Gastrocnemius medialis (tissue), 4 donors: Measurements from ENCODE around the gene FYCO1. TPM values are rescaled to one million over a fixed set of nuclear protein-coding genes. Genes with fewer than 3 reads are reported as not detected.

Experiments used
- ATAC-seq, 2 donors: fragments of 150-250 bp; one replicate each; pipeline ENCODE4 v1.9.1; 2016
- DNase-seq, 2 donors: peaks; one replicate each; pipeline ENCODE4 v3.0.0-alpha.2; 2019
- H3K27ac ChIP-seq, 4 donors: fragments of 200-600 bp; sonication (generic); 1 replicate in 1 of 4; 2 replicates in 3 of 4; pipeline ENCODE4 v1.5.1; 2016 to 2018; ENCODE audit warnings: mild to moderate bottlenecking in 2 of 4, moderate library complexity in 1 of 4
- H3K27me3 ChIP-seq, 3 donors: fragments of 200-600 bp; sonication (generic) in 2 of 3; 1 replicate in 1 of 3; 2 replicates in 2 of 3; pipeline versions ENCODE4 v1.5.1 to v1.6.0; 2016 to 2019; ENCODE audit warnings: mild to moderate bottlenecking in 1 of 3, moderate library complexity in 1 of 3
- H3K36me3 ChIP-seq, 2 donors: fragments of 200-600 bp; sonication (generic) in 1 of 2; one replicate each; pipeline ENCODE4 v1.5.1; 2017 to 2018
- H3K4me1 ChIP-seq, 2 donors: fragments of 200-600 bp; sonication (generic) in 1 of 2; one replicate each; pipeline ENCODE4 v1.5.1; 2016 to 2017; ENCODE audit warnings: mild to moderate bottlenecking in 2 of 2
- H3K4me3 ChIP-seq, 4 donors: fragments of 200-600 bp; sonication (generic) in 3 of 4; 1 replicate in 1 of 4; 2 replicates in 3 of 4; pipeline ENCODE4 v1.5.1; 2016 to 2019; ENCODE audit warnings: mild to moderate bottlenecking in 2 of 4
- H3K9me3 ChIP-seq, 3 donors: fragments of 200-600 bp; sonication (generic) in 2 of 3; 1 replicate in 1 of 3; 2 replicates in 2 of 3; pipeline ENCODE4 v1.5.1; 2016 to 2019
- POLR2A ChIP-seq, 2 donors: fragments of 450-650 bp; IDR thresholded peaks; one replicate each; pipeline ENCODE4 v1.6.1; 2017; ENCODE audit warnings: antibody characterized with exemption in 2 of 2, mild to moderate bottlenecking in 2 of 2, moderate library complexity in 2 of 2
- in situ Hi-C, 4 donors: fragments of 200-750 bp; cut with MboI; loops; one replicate each; pipeline versions ENCODE4 v1.15.0 to v1.8.0; 2017; ENCODE audit warnings: low sequenced_read_pairs in 4 of 4
- intact Hi-C: fragments of 100-400 bp; cut with DNase I; formaldehyde crosslinking; loops from one replicate; pipeline ENCODE4 v1.15.1; 2023; ENCODE audit warnings: low total_unique reads
- total RNA-seq, 4 donors: library from RNA; depleted of rRNA; stranded (reverse); fragments of >200 nt; gene quantifications; one replicate each; pipeline versions ENCODE4 v1.1.0 to v1.2.3, GENCODE V29; 2016
- TF ChIP-seq, protein P1 (sequence below), 5 experiments: fragments of 450-650 bp in 3 of 5; fragments of 200-600 bp in 2 of 5; sonication (generic) in 2 of 5; IDR thresholded peaks in 4 of 5; conservative IDR thresholded peaks in 1 of 5; 1 replicate in 4 of 5; 2 replicates in 1 of 5; pipeline ENCODE4 v1.5.1; 2016 to 2019; ENCODE audit warnings: antibody characterized with exemption in 5 of 5, mild to moderate bottlenecking in 3 of 5, moderate library complexity in 3 of 5

Gene FYCO1
- total RNA-seq, 4 donors from 2014 or later = 47.4 to 99.8 (median 84.2) TPM

- Histone ChIP-seq H3K4me3 (no peak overlapping the region), H3K4me1 (peaks cover 15 to 21% of the 10 kb centered on the region in 2 donors), H3K9me3 (no peaks in the 10 kb centered on the region), H3K36me3 (peaks cover 0 to 92% of the 10 kb centered on the region in 2 donors), H3K27me3 (no peaks in the 10 kb centered on the region), H3K27ac (peak overlapping the region; percentile 83 to 100 (median 96))
- in situ Hi-C loops (no loop called here), intact Hi-C loops (no loop called here)
- TF ChIP-seq, protein P1, sequence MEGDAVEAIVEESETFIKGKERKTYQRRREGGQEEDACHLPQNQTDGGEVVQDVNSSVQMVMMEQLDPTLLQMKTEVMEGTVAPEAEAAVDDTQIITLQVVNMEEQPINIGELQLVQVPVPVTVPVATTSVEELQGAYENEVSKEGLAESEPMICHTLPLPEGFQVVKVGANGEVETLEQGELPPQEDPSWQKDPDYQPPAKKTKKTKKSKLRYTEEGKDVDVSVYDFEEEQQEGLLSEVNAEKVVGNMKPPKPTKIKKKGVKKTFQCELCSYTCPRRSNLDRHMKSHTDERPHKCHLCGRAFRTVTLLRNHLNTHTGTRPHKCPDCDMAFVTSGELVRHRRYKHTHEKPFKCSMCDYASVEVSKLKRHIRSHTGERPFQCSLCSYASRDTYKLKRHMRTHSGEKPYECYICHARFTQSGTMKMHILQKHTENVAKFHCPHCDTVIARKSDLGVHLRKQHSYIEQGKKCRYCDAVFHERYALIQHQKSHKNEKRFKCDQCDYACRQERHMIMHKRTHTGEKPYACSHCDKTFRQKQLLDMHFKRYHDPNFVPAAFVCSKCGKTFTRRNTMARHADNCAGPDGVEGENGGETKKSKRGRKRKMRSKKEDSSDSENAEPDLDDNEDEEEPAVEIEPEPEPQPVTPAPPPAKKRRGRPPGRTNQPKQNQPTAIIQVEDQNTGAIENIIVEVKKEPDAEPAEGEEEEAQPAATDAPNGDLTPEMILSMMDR (IDR thresholded peaks at IDR 0.05 in 4 of 5, conservative IDR thresholded peaks at IDR 0.05 in 1 of 5) = no peak
- no peak for TF ChIP-seq POLR2A (IDR thresholded peaks at IDR 0.05)
- no peak for DNase-seq
- ATAC-seq = no peak
These were observed 38.0 kb downstream of the FYCO1 start for GRCh38 chr3:45957586-45957985.

DNA sequence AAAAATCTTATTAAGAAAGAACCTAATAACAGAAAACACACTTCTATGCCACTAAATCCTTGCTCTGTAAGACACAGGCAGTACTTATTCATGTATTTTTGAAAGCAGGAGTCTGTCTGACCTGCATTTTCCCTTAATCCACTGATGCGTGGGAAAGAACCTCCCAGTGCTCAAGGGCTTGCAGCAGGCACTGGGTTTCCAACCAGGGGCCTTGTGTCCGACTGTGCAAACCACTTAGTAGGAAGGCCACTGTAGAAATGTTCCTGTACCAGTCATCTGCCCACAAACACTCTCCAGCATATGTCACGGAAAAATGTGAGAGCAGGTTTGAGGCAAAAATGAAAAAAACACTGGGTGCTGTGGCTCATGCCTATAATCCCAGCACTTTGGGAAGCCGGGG lies 39.9 kb downstream of the FYCO1 start:
- Histone ChIP-seq H3K4me3 (no peak overlapping the region), H3K36me3 (peaks cover 0 to 92% of the 10 kb centered on the region in 2 donors), H3K27ac (peak overlapping the region; percentile 21 to 100 (median 96)), H3K9me3 (no peaks in the 10 kb centered on the region), H3K27me3 (no peaks in the 10 kb centered on the region), H3K4me1 (peaks cover 15 to 21% of the 10 kb centered on the region in 2 donors)
- TF ChIP-seq, protein P1 (IDR thresholded peaks at IDR 0.05 in 4 of 5, conservative IDR thresholded peaks at IDR 0.05 in 1 of 5) = no peak
- no peak for TF ChIP-seq POLR2A (IDR thresholded peaks at IDR 0.05)
- ATAC-seq (no peak), DNase-seq (no peak)
- in situ Hi-C loops = no loop called here
- intact Hi-C loops = no loop called here

DNA sequence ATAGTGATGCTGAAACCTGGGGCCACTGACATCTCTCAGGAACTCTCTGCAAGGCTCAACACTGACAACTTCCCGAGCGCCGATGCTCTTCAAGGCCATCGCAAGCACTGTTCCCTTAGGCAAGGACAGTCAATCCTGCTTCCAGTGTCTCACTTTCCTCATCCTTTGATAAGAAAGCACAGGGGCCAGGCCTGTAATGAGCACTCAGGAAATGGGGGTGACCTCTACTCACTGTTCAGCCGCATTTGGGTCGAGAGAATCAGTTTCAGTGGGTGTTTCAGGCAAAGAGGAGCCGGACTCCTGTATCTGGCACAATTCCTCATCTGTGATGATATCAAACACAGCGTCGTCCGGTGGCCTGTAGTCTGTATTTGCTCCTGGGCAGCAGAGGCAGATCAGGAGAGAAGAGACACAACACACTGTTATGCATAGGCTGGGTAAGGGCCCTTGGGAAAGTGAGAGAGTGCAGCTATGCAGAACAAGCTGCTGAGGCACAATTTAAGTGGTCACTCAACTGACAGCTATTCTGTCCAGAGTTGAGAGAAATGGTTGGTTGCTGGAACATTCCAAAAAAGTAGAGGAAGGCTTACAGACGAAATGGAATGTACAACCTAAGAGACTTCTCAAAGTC lies 40.5 kb downstream of the FYCO1 start:
- no peak overlapping the region for H3K4me3 ChIP-seq
- TF ChIP-seq, protein P1 (IDR thresholded peaks at IDR 0.05 in 4 of 5, conservative IDR thresholded peaks at IDR 0.05 in 1 of 5) = no peak
- ATAC-seq (no peak), DNase-seq (no peak)
- in situ Hi-C loops = no loop called here
- H3K27me3 ChIP-seq = no peaks in the 10 kb centered on the region
- peaks cover 15 to 21% of the 10 kb centered on the region in 2 donors for H3K4me1 ChIP-seq
- intact Hi-C loops = no loop called here
- peak overlapping the region; percentile 21 to 100 (median 96) for H3K27ac ChIP-seq
- H3K36me3 ChIP-seq = peaks cover 0 to 92% of the 10 kb centered on the region in 2 donors
- no peaks in the 10 kb centered on the region for H3K9me3 ChIP-seq

- no peak for ATAC-seq
- peaks cover 0 to 93% of the 10 kb centered on the region in 2 donors for H3K36me3 ChIP-seq
- TF ChIP-seq, protein P1 (IDR thresholded peaks at IDR 0.05 in 4 of 5, conservative IDR thresholded peaks at IDR 0.05 in 1 of 5) = no peak
- TF ChIP-seq POLR2A (IDR thresholded peaks at IDR 0.05) = no peak
- H3K4me3 ChIP-seq = no peak overlapping the region
- peaks cover 14 to 20% of the 10 kb centered on the region in 2 donors for H3K4me1 ChIP-seq
- in situ Hi-C loops = no loop called here
- H3K9me3 ChIP-seq = no peaks in the 10 kb centered on the region
- DNase-seq = no peak
- intact Hi-C loops = no loop called here
- peak overlapping the region in 1 of 4 donors; percentile 100 for H3K27ac ChIP-seq
- no peaks in the 10 kb centered on the region for H3K27me3 ChIP-seq
These were observed 41.3 kb downstream of the FYCO1 start for GRCh38 chr3:45954306-45954705.
